Measurements from ENCODE around the gene PAK6. TPM values are rescaled to one million over a fixed set of nuclear protein-coding genes. Genes with fewer than 3 reads are reported as not detected.

PAK6 gene
- total and polyA plus RNA-seq, 2 experiments from 2014 or later, result 2.6 to 2.7 TPM

GRCh38 chr15:40302981-40303380 is 64.1 kb downstream of the PAK6 start:
- 98% methylated on average over 10 of the region's 11 CpGs for WGBS (ENCODE audit: low lambda C conversion rate, missing lambda C conversion rate)
- TF ChIP-seq CTCF (IDR thresholded peaks at IDR 0.05; ENCODE audit: poor library complexity) (no peak), EZH2 (IDR thresholded peaks at IDR 0.05; ENCODE audit: borderline replicate concordance) (no peak), EZH2phosphoT487 (IDR thresholded peaks at IDR 0.05; ENCODE audit: low read depth, severe bottlenecking, unreplicated experiment) (no peak)
- H3K79me2 ChIP-seq, result no peaks in the 10 kb centered on the region
- H3K4me2 ChIP-seq, result no peak overlapping the region
- H3K9me3 ChIP-seq (ENCODE audit: low read depth), result no peaks in the 10 kb centered on the region
- H3K9me2 ChIP-seq (replicated peaks; ENCODE audit: insufficient read depth), result no peaks in the 10 kb centered on the region
- no peak for DNase-seq (ENCODE audit: low spot score)
- no peaks in the 10 kb centered on the region for H4K20me1 ChIP-seq (ENCODE audit: insufficient read depth, poor library complexity, severe bottlenecking)
- no peak overlapping the region for H3K4me3 ChIP-seq
- no peaks in the 10 kb centered on the region for H3K36me3 ChIP-seq (replicated peaks; ENCODE audit: insufficient read depth, low read depth)
- H3K27ac ChIP-seq, result no peak overlapping the region
- no peak overlapping the region for H2AFZ ChIP-seq
- peaks cover 11% of the 10 kb centered on the region for H3K4me1 ChIP-seq (ENCODE audit: insufficient read depth)
- no peaks in the 10 kb centered on the region for H3K27me3 ChIP-seq

- no peaks in the 10 kb centered on the region for H3K27me3 ChIP-seq
- no peak overlapping the region for H2AFZ ChIP-seq
- H3K36me3 ChIP-seq (replicated peaks; ENCODE audit: insufficient read depth, low read depth), result no peaks in the 10 kb centered on the region
- no peak overlapping the region for H3K4me2 ChIP-seq
- WGBS (ENCODE audit: low lambda C conversion rate, missing lambda C conversion rate), result 96% methylated on average over 2 of the region's 2 CpGs
- TF ChIP-seq EZH2 (IDR thresholded peaks at IDR 0.05; ENCODE audit: borderline replicate concordance), result no peak
- TF ChIP-seq CTCF (IDR thresholded peaks at IDR 0.05; ENCODE audit: poor library complexity), result no peak
- TF ChIP-seq EZH2phosphoT487 (IDR thresholded peaks at IDR 0.05; ENCODE audit: low read depth, severe bottlenecking, unreplicated experiment), result no peak
- H4K20me1 ChIP-seq (ENCODE audit: insufficient read depth, poor library complexity, severe bottlenecking), result no peaks in the 10 kb centered on the region
- no peaks in the 10 kb centered on the region for H3K9me2 ChIP-seq (replicated peaks; ENCODE audit: insufficient read depth)
- no peak overlapping the region for H3K27ac ChIP-seq
- peaks cover 13% of the 10 kb centered on the region for H3K4me1 ChIP-seq (ENCODE audit: insufficient read depth)
- no peak overlapping the region for H3K4me3 ChIP-seq
- H3K79me2 ChIP-seq, result no peaks in the 10 kb centered on the region
- no peaks in the 10 kb centered on the region for H3K9me3 ChIP-seq (ENCODE audit: low read depth)
- DNase-seq (ENCODE audit: low spot score), result no peak
Measured at GRCh38 chr15:40303576-40303975, 64.7 kb downstream of the PAK6 start.

- no peak for DNase-seq (ENCODE audit: low spot score)
- no peak overlapping the region for H3K27ac ChIP-seq
- no peaks in the 10 kb centered on the region for H3K79me2 ChIP-seq
- no peak overlapping the region for H3K4me2 ChIP-seq
- no peak overlapping the region for H2AFZ ChIP-seq
- no peak overlapping the region for H3K4me3 ChIP-seq
- H3K9me3 ChIP-seq (ENCODE audit: low read depth), result no peaks in the 10 kb centered on the region
- no peaks in the 10 kb centered on the region for H3K27me3 ChIP-seq
- H3K9me2 ChIP-seq (replicated peaks; ENCODE audit: insufficient read depth), result no peaks in the 10 kb centered on the region
- H3K4me1 ChIP-seq (ENCODE audit: insufficient read depth), result peaks cover 13% of the 10 kb centered on the region
- no peaks in the 10 kb centered on the region for H3K36me3 ChIP-seq (replicated peaks; ENCODE audit: insufficient read depth, low read depth)
- H4K20me1 ChIP-seq (ENCODE audit: insufficient read depth, poor library complexity, severe bottlenecking), result no peaks in the 10 kb centered on the region
- 94% methylated on average over 4 of the region's 4 CpGs for WGBS (ENCODE audit: low lambda C conversion rate, missing lambda C conversion rate)
- TF ChIP-seq EZH2 (IDR thresholded peaks at IDR 0.05; ENCODE audit: borderline replicate concordance) (no peak), EZH2phosphoT487 (IDR thresholded peaks at IDR 0.05; ENCODE audit: low read depth, severe bottlenecking, unreplicated experiment) (no peak), CTCF (IDR thresholded peaks at IDR 0.05; ENCODE audit: poor library complexity) (no peak)
Measured at GRCh38 chr15:40305281-40305680, 66.4 kb downstream of the PAK6 start.

GRCh38 chr15:40306371-40306770 is 67.5 kb downstream of the PAK6 start:
- Histone ChIP-seq H2AFZ (no peak overlapping the region), H3K9me3 (ENCODE audit: low read depth) (no peaks in the 10 kb centered on the region), H3K4me1 (ENCODE audit: insufficient read depth) (peaks cover 13% of the 10 kb centered on the region), H3K36me3 (replicated peaks; ENCODE audit: insufficient read depth, low read depth) (no peaks in the 10 kb centered on the region), H4K20me1 (ENCODE audit: insufficient read depth, poor library complexity, severe bottlenecking) (no peaks in the 10 kb centered on the region), H3K27ac (no peak overlapping the region), H3K9me2 (replicated peaks; ENCODE audit: insufficient read depth) (no peaks in the 10 kb centered on the region), H3K27me3 (peaks cover 2% of the 10 kb centered on the region), H3K79me2 (no peaks in the 10 kb centered on the region), H3K4me2 (no peak overlapping the region), H3K4me3 (no peak overlapping the region)
- TF ChIP-seq EZH2 (IDR thresholded peaks at IDR 0.05; ENCODE audit: borderline replicate concordance), result no peak
- WGBS (ENCODE audit: low lambda C conversion rate, missing lambda C conversion rate), result 94% methylated on average over 5 of the region's 5 CpGs
- no peak for DNase-seq (ENCODE audit: low spot score)

Data from hepatocyte (in vitro differentiated cells).